Activated T-cell treated with anti-CD3 and anti-CD28 coated beads for 24 hours (primary cell): ENCODE results near the gene LAG3.

ENCODE experiments used
- DNase-seq: peaks from one replicate; pipeline ENCODE4 v3.0.0-alpha.2; 2020; ENCODE audit warnings: low read depth

Gene LAG3

DNA sequence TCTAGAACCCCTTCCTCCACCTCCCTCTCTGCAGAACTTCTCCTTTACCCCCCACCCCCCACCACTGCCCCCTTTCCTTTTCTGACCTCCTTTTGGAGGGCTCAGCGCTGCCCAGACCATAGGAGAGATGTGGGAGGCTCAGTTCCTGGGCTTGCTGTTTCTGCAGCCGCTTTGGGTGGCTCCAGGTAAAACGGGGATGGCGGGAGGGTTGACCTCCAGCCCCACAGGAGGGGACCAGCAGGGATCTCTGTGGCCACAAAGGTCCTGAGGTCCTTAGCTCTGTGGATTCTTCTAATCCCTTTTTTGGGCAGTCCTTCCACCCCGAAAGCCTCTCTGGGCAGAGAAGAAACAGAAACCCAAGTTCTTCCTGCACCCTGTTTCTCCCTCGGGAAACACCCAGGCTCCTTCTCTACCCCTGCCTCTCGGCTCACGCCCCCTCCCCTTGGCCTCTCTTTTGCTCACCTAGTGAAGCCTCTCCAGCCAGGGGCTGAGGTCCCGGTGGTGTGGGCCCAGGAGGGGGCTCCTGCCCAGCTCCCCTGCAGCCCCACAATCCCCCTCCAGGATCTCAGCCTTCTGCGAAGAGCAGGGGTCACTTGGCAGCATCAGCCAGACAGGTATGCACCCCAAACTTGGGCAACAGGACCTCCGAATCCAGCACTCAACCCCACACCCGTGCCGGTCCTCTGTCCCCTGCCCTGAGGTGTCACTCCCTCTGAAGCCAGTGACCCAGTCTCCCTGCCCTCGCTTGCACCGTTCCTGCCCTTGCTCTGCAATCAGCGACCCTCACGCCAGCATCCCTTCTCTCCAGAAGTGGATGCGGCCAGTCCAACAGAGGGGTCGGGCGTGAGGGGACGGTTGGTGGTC, 638 bp downstream of the LAG3 start:
- DNase-seq = no peak

DNA sequence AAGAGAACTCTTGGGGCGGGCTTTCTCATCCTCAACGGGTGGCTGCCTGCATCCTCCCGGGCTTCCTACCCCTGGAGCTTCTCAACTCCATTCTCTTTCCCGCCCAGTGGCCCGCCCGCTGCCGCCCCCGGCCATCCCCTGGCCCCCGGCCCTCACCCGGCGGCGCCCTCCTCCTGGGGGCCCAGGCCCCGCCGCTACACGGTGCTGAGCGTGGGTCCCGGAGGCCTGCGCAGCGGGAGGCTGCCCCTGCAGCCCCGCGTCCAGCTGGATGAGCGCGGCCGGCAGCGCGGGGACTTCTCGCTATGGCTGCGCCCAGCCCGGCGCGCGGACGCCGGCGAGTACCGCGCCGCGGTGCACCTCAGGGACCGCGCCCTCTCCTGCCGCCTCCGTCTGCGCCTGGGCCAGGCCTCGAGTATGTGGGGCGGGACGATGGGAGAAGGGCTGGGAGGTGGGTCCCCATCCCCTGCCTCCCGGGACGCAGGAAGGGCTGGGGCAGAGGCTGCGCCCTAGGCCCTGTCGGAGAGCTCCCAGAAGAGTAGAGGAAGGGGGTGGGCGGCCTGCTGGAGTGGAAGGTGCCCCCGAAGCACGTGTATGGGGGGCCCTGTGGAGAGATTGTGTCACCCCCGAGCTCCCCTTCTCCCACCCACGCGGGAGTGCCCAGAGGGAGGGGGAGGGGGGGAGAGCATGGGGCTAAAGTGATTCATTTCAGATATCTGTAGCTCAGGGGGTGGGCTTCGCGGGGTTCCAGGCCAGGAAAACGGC, 1.5 kb downstream of the LAG3 start:
- no peak for DNase-seq

DNA sequence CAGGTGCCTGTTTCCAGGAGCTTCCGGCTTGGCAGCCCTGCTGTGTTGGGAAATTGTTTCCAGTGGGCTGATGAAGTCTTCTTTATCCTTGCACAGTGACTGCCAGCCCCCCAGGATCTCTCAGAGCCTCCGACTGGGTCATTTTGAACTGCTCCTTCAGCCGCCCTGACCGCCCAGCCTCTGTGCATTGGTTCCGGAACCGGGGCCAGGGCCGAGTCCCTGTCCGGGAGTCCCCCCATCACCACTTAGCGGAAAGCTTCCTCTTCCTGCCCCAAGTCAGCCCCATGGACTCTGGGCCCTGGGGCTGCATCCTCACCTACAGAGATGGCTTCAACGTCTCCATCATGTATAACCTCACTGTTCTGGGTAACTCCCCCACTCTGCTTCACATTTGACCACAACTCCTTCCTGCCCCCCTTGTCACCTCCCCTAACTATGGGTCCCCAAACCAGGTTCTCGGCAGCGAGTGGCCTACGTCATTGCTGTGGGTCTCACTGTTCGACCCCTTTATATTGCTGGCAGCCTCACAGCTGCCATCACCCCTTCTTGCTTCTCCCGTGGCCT, 2.3 kb downstream of the LAG3 start:
- DNase-seq = no peak

DNA sequence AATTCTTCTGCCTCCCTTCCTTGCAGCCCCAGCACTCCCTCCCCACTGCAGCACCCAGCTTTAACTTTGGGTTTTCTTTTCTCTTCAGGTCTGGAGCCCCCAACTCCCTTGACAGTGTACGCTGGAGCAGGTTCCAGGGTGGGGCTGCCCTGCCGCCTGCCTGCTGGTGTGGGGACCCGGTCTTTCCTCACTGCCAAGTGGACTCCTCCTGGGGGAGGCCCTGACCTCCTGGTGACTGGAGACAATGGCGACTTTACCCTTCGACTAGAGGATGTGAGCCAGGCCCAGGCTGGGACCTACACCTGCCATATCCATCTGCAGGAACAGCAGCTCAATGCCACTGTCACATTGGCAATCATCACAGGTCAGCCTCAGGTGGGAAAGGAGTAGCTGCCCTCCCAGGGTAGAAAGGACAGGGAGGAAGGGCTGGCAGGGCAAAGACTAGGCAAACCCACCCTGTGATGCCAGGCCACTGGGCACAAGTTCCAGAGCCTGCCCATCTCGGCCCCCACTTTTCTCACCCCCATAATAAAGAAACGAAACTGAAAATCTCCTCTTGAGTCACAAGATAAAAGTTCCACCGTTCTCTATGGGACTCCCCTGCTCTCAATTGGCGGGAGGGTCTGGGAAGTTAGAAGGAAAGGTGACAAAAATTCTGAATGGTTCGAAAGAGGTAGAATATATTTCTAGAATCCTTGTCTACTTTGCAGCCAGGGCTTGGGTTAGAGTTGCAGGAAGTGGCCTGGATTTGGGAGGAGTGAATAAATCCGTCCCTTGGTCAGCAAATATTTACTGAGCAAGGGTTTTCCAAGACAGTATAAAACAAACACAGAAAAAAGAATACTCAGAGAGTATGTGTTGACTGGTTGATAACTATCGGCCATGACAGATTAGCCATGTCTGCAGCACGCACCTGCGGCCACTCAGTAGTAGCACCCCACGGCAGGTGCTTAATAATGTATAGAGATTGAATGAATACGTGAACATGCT, 3.2 kb downstream of the LAG3 start:
- no peak for DNase-seq

GRCh38 chr12:6777386-6777785, 5.1 kb downstream of the LAG3 start:
- DNase-seq = no peak

DNA sequence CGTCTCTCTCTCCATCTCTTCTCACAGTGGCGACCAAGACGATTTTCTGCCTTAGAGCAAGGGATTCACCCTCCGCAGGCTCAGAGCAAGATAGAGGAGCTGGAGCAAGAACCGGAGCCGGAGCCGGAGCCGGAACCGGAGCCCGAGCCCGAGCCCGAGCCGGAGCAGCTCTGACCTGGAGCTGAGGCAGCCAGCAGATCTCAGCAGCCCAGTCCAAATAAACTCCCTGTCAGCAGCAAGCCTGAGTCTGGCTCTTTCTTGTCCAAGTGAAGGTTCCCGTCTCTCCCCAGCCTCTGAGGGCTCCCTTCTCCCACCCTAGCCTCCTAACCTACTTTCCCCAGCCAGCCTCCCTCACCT, 5.9 kb downstream of the LAG3 start:
- DNase-seq = no peak

- peak; percentile 84 for DNase-seq
These were observed 6.5 kb downstream of the LAG3 start for GRCh38 chr12:6778574-6779550.

- DNase-seq = no peak
These were observed 7.5 kb downstream of the LAG3 start for GRCh38 chr12:6779708-6780432.

DNA sequence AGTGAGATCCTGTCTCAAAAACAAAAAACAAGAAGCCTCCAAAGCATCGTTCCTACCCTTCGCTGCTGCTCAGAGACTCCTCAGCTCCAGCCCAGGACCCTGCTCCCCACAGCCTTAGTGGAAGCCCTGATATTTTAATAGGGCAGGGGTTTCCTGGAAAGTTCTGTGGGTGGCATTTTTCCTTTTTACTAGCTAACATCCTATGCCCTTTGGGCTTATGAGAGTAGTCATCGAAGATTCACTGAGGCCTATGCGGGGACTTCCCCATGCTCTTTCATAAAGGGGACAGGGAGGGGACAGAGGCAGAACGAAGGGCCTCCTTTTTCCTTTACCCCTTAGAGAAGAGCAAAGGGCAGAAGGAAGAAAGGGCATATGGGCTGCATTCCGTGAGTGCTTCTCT, 8.3 kb downstream of the LAG3 start:
- no peak for DNase-seq

GRCh38 chr12:6782119-6782518, 9.8 kb downstream of the LAG3 start:
- DNase-seq = no peak

GRCh38 chr12:6782850-6783566, 10.7 kb downstream of the LAG3 start:
- no peak for DNase-seq

DNA sequence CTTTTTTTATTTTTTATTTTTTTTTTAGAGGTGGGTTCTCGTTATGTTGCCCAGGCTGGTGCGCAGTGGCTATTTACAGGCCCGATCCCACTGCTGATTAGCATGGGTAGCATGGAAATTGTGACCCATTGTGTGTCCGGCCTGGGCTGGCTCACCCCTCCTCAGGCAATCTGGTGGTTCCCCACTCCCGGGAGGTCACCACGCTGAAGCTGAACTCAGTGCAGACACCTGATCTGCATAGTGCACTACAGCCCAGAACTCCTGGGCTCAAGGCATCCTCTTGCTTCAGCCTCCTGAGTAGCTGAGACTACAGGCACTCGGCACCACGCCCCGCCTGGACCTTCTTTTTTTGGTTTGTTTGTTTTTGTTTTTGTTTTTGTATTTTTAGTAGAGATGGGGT, 11.5 kb downstream of the LAG3 start:
- no peak for DNase-seq

DNA sequence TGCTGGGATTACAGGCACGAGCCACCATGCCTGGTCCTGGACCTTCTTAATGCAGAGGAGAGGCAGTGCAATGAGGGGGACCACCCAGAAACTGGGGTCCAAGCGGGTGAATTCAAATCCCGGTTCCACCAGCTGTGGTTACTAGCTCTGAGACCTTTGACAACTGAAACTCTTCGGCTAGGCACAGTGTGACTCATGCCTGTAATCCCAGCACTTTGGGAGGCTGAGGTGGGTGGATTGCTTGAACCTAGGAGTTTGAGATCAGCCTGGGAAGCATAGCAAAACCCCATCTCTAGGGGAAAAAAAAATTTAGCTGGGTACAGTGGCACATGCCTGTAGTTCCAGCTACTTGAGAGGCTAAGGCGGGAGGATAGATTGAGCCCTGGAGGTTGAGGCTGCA, 12.0 kb downstream of the LAG3 start:
- no peak for DNase-seq

GRCh38 chr12:6784761-6785160, 12.4 kb downstream of the LAG3 start:
- DNase-seq = no peak

GRCh38 chr12:6786416-6787094, 14.2 kb downstream of the LAG3 start:
- no peak for DNase-seq

GRCh38 chr12:6787309-6787708, 15.0 kb downstream of the LAG3 start:
- DNase-seq = no peak

DNA sequence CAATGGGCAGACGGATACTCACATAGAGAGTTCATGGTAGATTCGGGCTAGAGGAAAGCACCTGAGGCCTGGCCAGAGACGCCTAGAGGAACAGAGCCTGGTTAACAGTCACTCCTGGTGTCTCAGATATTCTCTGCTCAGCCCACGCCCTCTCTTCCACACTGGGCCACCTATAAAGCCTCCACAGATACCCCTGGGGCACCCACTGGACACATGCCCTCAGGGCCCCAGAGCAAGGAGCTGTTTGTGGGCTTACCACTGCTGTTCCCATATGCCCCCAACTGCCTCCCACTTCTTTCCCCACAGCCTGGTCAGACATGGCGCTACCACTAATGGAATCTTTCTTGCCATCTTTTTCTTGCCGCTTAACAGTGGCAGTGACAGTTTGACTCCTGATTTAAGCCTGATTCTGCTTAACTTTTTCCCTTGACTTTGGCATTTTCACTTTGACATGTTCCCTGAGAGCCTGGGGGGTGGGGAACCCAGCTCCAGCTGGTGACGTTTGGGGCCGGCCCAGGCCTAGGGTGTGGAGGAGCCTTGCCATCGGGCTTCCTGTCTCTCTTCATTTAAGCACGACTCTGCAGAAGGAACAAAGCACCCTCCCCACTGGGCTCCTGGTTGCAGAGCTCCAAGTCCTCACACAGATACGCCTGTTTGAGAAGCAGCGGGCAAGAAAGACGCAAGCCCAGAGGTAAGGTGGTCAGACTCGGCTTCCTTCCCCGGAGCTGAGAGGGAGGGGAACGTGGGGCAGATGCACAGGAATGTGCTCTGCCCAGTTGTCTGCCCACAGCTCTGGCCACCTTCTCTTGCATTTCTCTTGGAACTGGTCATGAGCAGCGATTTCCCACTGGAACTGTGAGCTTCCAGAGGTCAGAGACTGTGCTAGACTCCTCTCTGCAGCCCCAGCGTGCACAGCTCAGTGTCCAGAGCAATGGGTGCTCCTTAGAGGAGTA, 16.9 kb downstream of the LAG3 start, which contains the start of gene CD4:
Gene CD4, plus strand, starts transcription at position 557 of the 953 bp plus-strand sequence. CDS start 10,611 bp downstream, outside the sequence.
- DNase-seq = peak; percentile 59
